NCI-H446 treated with DMSO at 0.1 percent for 48 hours (cell line): ENCODE results near the gene PHACTR1.
A peak's percentile ranks its signal among the peaks of the same experiment; 100 is the strongest.

Source experiments
- DNase-seq: peaks from one replicate; lab custom pipeline; 2025; lab: John Stamatoyannopoulos, UW

The PHACTR1 gene

DNA sequence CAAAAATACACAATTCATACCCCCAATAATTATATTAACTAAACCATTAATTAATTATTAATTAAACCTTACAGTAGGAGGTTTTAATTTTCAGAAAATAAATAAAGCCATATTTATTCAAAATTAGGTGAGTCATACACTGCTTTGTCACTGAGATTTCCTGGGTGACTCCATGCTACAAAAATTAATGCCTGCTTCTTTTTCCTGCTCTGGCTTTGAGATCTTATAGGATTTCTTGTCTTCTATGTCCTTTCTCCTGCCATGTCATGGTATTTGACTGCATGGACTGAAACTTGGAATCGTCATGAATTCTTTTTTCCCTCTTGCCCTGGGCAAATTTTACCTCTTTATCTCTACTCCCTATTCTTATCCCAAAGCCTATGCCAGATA, 133.2 kb downstream of the PHACTR1 start:
- no peak for DNase-seq

DNA sequence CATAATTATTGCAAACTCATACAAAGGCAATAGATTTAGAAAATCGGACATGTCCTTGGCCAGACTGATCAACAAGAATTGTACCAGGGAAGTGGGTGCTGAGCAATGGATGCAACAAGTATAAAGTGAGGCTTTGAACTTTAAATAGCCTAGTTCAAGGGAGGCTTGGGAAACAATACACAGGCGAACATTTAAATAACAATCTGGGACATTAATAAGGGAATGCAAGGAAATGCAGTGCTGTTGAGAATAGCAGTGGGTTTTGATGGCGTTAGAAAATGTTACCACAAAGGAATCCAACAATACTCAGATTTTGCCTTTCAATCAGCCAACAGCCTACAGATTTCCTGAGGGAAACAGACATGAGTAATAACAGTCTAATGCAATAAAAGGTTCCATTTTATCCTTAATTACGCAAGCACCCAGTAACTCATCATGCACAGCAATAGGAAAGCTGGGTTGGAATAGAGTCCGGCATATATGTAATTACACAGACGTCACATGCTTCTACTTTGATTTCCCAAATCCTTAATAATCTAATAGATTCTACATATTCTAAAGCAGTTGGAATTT, 134.6 kb downstream of the PHACTR1 start:
- no peak for DNase-seq

- DNase-seq = no peak
Observed at GRCh38 chr6:12861603-12862002, 145.0 kb downstream of the PHACTR1 start.

DNA sequence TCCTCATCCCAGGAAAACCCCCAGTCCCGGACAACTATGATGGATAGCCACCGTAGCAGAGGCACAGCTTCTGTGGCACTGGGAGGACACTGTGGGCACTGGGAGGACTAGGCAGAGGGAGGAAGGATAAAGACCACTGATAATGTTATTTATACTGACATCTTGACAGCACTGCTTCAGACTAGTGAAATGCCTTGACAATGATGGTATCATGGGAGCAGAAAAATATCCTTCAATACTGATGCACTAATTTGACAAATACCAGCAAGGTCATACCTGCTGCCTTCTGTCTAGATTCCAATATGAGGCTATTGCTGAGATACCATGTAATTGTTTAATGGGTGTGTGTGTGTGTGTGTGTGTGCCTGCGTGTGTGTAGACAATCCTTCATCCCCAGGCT, 148.6 kb downstream of the PHACTR1 start:
- DNase-seq = no peak

DNA sequence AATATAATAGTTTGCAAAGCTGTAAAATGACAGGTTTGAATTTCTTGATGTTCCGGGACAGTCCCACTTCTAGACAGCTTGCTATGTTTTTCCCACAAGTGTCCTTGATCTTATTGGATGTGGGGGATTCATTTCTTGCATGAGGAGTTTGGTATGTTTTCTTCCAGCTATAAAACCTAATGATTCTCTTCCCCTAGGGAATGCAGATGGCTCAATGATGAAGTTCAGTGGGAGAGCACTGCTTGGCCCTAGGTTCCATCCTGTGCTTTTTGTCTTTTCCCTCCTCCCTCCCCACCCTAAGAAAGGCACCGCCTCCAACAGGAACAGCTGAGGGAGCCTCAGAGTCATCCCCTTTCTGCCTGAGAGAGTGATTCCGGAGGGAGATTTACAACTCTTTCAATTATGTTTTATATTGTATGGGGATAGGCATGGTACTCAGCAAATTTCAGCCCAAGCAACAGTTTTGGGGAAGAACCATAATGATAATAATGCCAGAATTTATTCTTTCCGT, 149.2 kb downstream of the PHACTR1 start:
- no peak for DNase-seq

- DNase-seq = no peak
Observed at GRCh38 chr6:12866422-12867029, 150.0 kb downstream of the PHACTR1 start.

DNA sequence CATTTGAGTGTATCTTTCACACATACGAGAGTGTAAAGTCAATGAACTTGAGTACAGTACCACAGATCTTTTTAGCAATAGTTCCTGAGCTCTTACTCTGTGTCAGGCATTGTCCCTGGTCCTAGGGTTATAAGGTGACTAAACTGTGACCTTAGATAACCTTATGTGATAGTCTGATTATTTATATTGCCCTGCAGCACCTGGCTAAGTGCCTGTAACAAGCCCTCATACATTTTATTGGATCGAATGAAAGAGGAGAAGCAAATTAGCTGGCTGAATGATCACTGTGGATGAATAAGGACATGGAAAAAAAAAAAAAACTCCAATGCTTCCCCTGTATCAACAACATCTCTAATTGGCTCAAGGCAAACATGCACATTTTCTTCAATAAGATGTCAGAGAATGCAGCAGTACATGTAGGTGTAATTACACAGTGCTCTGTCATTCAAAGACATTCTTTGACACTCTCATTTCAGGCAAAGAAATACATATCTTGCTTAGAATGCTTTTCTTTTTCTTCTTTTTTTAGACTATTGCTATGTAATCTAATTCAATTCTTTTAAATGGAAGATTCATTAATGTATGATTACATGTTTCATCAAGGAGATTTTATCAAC, 153.4 kb downstream of the PHACTR1 start:
- DNase-seq = no peak

DNA sequence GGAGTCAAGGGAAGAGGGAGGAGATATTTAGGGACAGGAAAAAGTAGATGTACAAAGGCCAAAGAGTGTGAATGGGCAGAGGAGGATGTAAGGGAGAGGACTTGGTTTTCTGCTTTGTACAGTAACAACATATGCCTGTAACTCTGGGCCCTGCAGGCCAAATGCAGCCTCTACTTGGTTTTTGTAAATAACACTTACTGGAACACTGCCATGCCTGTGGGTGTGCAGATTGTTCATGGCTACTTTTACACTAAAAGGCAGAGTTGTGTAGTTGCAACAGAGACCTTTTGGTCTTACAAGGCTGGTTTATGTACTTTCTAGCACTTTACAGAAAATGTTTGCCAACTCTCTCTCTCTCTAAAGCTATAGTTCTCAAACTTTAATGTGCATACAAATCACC, 157.1 kb downstream of the PHACTR1 start:
- no peak for DNase-seq

DNA sequence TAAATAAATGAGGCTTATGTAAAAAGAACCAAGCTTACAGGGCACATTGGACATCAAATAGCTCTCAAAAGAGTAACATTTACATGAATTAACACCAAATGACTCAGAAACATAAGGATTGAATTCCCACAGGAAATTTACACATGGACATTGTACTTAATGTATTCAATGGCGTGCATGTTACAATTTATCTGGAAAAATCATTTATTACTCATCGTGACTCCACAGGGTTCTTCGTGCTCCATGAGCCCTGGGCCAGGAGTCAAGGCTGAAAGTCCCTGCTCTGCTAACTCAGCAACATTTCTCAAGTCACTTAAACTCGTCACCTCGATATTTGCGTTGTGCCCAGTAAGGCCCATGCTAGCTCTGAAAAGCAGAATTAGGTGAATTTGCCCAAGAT, 158.5 kb downstream of the PHACTR1 start:
- no peak for DNase-seq

- no peak for DNase-seq
Observed at GRCh38 chr6:12878741-12879140, 162.2 kb downstream of the PHACTR1 start.

GRCh38 chr6:12882761-12883290, 166.3 kb downstream of the PHACTR1 start:
- DNase-seq = no peak

DNA sequence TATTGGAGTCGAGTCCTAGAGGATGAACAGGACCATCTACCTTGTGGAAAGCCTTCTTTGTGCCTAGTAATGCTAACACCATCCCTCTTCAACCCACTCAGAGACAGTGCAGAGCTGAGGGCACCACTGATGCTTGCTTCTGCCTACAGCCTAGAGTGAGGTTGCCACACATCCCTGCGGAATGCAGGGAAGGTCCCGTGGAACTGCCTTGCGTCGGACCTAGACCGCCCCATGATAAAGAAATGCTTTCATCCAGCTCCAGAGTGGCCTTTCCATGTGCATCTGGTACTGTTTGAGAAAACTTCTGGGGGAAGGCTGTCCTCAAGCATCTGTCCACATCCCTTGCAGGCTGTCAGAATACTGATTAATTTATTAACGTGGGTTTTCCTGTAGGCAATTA, 168.4 kb downstream of the PHACTR1 start:
- DNase-seq = no peak

GRCh38 chr6:12886961-12887775, 170.6 kb downstream of the PHACTR1 start:
- peak; percentile 18 for DNase-seq

GRCh38 chr6:12890171-12890790, 173.7 kb downstream of the PHACTR1 start:
- DNase-seq = no peak

DNA sequence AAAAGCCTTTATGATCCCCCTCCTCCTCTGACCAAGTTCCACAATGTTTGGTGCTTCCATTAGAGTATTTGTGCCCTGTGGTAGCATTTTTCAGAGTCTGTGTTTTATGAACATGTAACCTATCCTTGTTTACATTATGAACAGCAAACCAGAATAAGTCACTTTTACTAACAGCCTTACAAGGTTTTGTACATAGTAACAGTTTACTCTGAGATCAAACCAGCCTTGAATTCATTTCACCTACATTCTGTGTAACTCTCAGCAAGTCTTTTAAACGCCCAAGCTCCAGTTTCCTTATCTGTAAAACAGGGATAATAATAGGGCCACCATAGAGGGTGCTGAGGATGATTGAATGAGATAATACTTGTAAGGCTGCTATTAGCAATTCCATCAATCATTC, 175.0 kb downstream of the PHACTR1 start:
- no peak for DNase-seq

- DNase-seq = no peak
Observed at GRCh38 chr6:12892151-12892550, 175.6 kb downstream of the PHACTR1 start.

DNA sequence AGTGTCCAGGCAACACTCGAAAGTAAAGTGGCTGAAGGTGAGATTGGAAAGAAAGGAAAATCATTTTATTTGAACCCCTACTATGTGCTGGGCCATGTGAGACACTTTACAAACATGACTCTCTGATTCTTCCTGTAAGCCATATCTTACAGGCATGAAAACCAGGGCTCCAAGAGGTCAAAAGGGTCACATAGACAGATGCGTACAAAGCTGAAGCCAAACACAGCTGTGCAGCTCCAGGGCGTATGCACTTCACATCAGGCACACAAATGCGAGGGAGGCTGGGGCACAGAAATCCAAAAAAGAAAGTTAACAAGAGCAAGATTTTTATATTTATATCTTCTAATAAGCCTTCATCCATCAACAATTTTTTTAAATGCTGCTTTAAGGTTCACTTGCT, 176.5 kb downstream of the PHACTR1 start:
- DNase-seq = no peak

GRCh38 chr6:12895721-12896120, 179.2 kb downstream of the PHACTR1 start:
- DNase-seq = no peak

GRCh38 chr6:12896208-12896733, 179.7 kb downstream of the PHACTR1 start:
- no peak for DNase-seq

DNA sequence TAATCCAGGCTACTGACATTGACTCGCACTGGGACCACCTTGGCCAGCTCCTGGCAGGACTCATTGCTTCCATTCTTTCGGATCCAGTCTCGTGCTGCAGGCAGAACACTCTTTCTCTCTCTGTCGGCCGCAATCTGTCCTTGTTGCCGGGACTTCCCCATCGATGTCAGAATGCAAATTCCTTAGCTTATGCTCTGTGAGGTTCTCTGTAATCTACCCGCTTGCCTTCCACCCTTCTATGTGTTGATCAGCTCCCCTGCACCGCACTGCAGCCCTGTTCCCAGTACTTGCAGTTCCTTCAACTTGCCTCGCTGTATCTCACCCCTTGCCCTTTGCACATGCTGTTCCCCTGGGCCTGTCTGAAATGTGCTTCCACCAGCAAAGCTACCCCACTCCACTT, 182.0 kb downstream of the PHACTR1 start:
- no peak for DNase-seq

- DNase-seq = no peak
Observed at GRCh38 chr6:12899046-12899833, 182.7 kb downstream of the PHACTR1 start.
